HG03442 (cell line): Measurements from ENCODE around the gene SOCS7.

Source experiments
- ATAC-seq: cut with Tn5 transposase; IDR thresholded peaks from one replicate; pipeline ENCODE4 v1.9.1; 2021; ENCODE audit warnings: mild to moderate bottlenecking, moderate library complexity; ENCODE audit not compliant: unreplicated experiment

Gene SOCS7

GRCh38 chr17:38334480-38335364 is 16.9 kb upstream of the SOCS7 start:
- ATAC-seq, result no peak

- no peak for ATAC-seq
Measured at GRCh38 chr17:38336838-38337237, 14.8 kb upstream of the SOCS7 start.

GRCh38 chr17:38338053-38338452 is 13.6 kb upstream of the SOCS7 start:
- ATAC-seq, result no peak

GRCh38 chr17:38338535-38338934 is 13.1 kb upstream of the SOCS7 start:
- ATAC-seq, result no peak

- no peak for ATAC-seq
Measured at GRCh38 chr17:38339891-38340290, 11.8 kb upstream of the SOCS7 start.

- no peak for ATAC-seq
Measured at GRCh38 chr17:38341035-38341721, 10.5 kb upstream of the SOCS7 start.

GRCh38 chr17:38342886-38343607 is 8.6 kb upstream of the SOCS7 start:
- ATAC-seq, result no peak

- no peak for ATAC-seq
Measured at GRCh38 chr17:38343608-38344419, 7.8 kb upstream of the SOCS7 start, which contains the start of gene GPR179. GPR179 (minus strand) TSS chr17:38343956; CDS start chr17:38343789, 167 bp downstream.

GRCh38 chr17:38344420-38344745 is 7.3 kb upstream of the SOCS7 start:
- ATAC-seq, result no peak

- no peak for ATAC-seq
Measured at GRCh38 chr17:38345743-38346142, 5.9 kb upstream of the SOCS7 start.

GRCh38 chr17:38349097-38349730 is 2.4 kb upstream of the SOCS7 start:
- no peak for ATAC-seq

GRCh38 chr17:38350035-38350434 is 1.6 kb upstream of the SOCS7 start:
- no peak for ATAC-seq

- ATAC-seq, result peak; percentile 13
Measured at GRCh38 chr17:38352245-38353085, 821 bp downstream of the SOCS7 start.

- ATAC-seq, result no peak
Measured at GRCh38 chr17:38353086-38353604, 1.5 kb downstream of the SOCS7 start.

- ATAC-seq, result no peak
Measured at GRCh38 chr17:38353668-38354067, 2.0 kb downstream of the SOCS7 start.

GRCh38 chr17:38354466-38354865 is 2.8 kb downstream of the SOCS7 start:
- ATAC-seq, result no peak

GRCh38 chr17:38355251-38355650 is 3.6 kb downstream of the SOCS7 start:
- ATAC-seq, result no peak

- no peak for ATAC-seq
Measured at GRCh38 chr17:38357486-38358123, 6.0 kb downstream of the SOCS7 start.
